ENCODE measurements around the gene RNF224. TPM values are rescaled to one million over a fixed set of nuclear protein-coding genes. Genes with fewer than 3 reads are reported as not detected.

Gene RNF224
- total RNA-seq, 1 experiment from 2014 or later = 0.30 TPM

DNA sequence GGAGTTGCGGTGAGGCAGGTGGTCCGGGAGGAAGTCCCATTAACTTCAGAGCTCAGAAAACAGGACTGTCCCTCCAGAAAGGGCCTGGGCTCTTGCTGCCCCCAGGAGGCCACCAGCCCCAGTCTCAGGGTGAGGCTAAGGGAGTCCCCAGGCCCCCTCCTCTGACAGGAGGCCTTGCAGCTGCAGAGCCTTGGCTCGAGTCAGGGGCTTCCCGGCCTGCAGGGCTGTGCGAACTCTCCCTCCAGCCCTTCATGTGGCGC is 20.5 kb downstream of the RNF224 start:
- ChIA-PET POLR2A (no interaction called here), CTCF (interaction anchor here (1.0 to 1.2 kb wide), 2 partner anchors 11 to 180 kb away, joined by 4 read pairs; no protein-coding TSS in a partner anchor), RAD21 (ENCODE audit: low non-redundant PET in 1 of 2, low total read pairs in 2 of 2, uncharacterized antibody in 2 of 2, unreplicated experiment in 2 of 2) (no interaction called here)
- no peak overlapping the region for H3K9ac ChIP-seq (ENCODE audit: low read length)
- H3K4me1 ChIP-seq (ENCODE audit: control insufficient read depth in 1 of 2, insufficient read depth in 2 of 2, low read length in 2 of 2) = peaks cover 5 to 23% of the 10 kb centered on the region in 2 experiments
- intact Hi-C loops (cut with micrococcal nuclease) = no loop called here
- H3K9me2 ChIP-seq (ENCODE audit: insufficient read depth) = no peaks in the 10 kb centered on the region
- ATAC-seq (no peak), DNase-seq (ENCODE audit: low read depth, low spot score) (no peak)
- H4K20me1 ChIP-seq (ENCODE audit: insufficient read depth) = peaks cover 10% of the 10 kb centered on the region; the same call in 1 of the 2 replicates
- H3K27me3 ChIP-seq (ENCODE audit: insufficient read depth, low read length) = no peaks in the 10 kb centered on the region
- no peak for TF ChIP-seq ELF1 (IDR thresholded peaks at IDR 0.05; ENCODE audit: borderline replicate concordance, low read depth)
- TF ChIP-seq CBX3 (IDR thresholded peaks at IDR 0.05; ENCODE audit: low read depth) = no peak
- TF ChIP-seq POLR2A (IDR thresholded peaks at IDR 0.05; ENCODE audit: borderline replicate concordance, extremely low read depth, insufficient read depth, insufficient read length) = no peak
- TF ChIP-seq EZH2 (IDR thresholded peaks at IDR 0.05) = no peak
- TF ChIP-seq ZFX (IDR thresholded peaks at IDR 0.05) = no peak
- no peak for TF ChIP-seq SRF (IDR thresholded peaks at IDR 0.05; ENCODE audit: low read depth)
- no peak for TF ChIP-seq JUND (IDR thresholded peaks at IDR 0.05)
- no peak for TF ChIP-seq SIN3A (IDR thresholded peaks at IDR 0.05; ENCODE audit: low read depth)
- no peak for TF ChIP-seq POLR2AphosphoS5 (IDR thresholded peaks at IDR 0.05; ENCODE audit: low read depth, low read length)
- no peak for TF ChIP-seq TCF7L2 (IDR thresholded peaks at IDR 0.05; ENCODE audit: borderline replicate concordance, extremely low read depth, insufficient read depth, insufficient read length)
- no peak for TF ChIP-seq SP1 (IDR thresholded peaks at IDR 0.05; ENCODE audit: low read depth)
- H3K27ac ChIP-seq (ENCODE audit: low read depth, low read length) = no peak overlapping the region
- H3K9me3 ChIP-seq (ENCODE audit: control insufficient read depth in 1 of 2, insufficient read depth in 1 of 2, low read depth in 1 of 2, low read length in 2 of 2) = no peaks in the 10 kb centered on the region
- peaks cover 2 to 9% of the 10 kb centered on the region in 2 experiments; a peak in 2 of 4 replicates for H3K36me3 ChIP-seq (ENCODE audit: control insufficient read depth in 1 of 2, insufficient read depth in 2 of 2, low read length in 2 of 2)
- no peak overlapping the region for H2AFZ ChIP-seq (ENCODE audit: low read depth, low read length, poor library complexity, severe bottlenecking)
- BruUV-seq (replicated peaks) = no TSS peak
- no peak overlapping the region for H3K4me3 ChIP-seq (replicated peaks in 1 of 2; ENCODE audit: low read depth in 1 of 2, low read length in 2 of 2)
- H3K4me2 ChIP-seq (ENCODE audit: low read length) = no peak overlapping the region
- H3K79me2 ChIP-seq (ENCODE audit: insufficient read depth, low read length) = peaks cover 11% of the 10 kb centered on the region

- Histone ChIP-seq H3K4me3 (replicated peaks in 1 of 2; ENCODE audit: low read depth in 1 of 2, low read length in 2 of 2) (no peak overlapping the region), H3K9me3 (ENCODE audit: control insufficient read depth in 1 of 2, insufficient read depth in 1 of 2, low read depth in 1 of 2, low read length in 2 of 2) (no peaks in the 10 kb centered on the region), H3K9ac (ENCODE audit: low read length) (no peak overlapping the region), H3K79me2 (ENCODE audit: insufficient read depth, low read length) (peaks cover 4% of the 10 kb centered on the region), H4K20me1 (ENCODE audit: insufficient read depth) (no peaks in the 10 kb centered on the region), H3K9me2 (ENCODE audit: insufficient read depth) (no peaks in the 10 kb centered on the region), H3K36me3 (ENCODE audit: control insufficient read depth in 1 of 2, insufficient read depth in 2 of 2, low read length in 2 of 2) (no peaks in the 10 kb centered on the region), H3K4me1 (ENCODE audit: control insufficient read depth in 1 of 2, insufficient read depth in 2 of 2, low read length in 2 of 2) (peaks cover 15 to 30% of the 10 kb centered on the region in 2 experiments), H3K27ac (ENCODE audit: low read depth, low read length) (no peak overlapping the region), H2AFZ (ENCODE audit: low read depth, low read length, poor library complexity, severe bottlenecking) (no peak overlapping the region), H3K27me3 (ENCODE audit: insufficient read depth, low read length) (no peaks in the 10 kb centered on the region), H3K4me2 (ENCODE audit: low read length) (no peak overlapping the region)
- CTCF ChIA-PET = interaction anchor here (1.1 kb wide), 1 partner anchor 14 kb away, joined by 4 read pairs; no protein-coding TSS in a partner anchor
- RAD21 ChIA-PET (ENCODE audit: low non-redundant PET in 1 of 2, low total read pairs in 2 of 2, uncharacterized antibody in 2 of 2, unreplicated experiment in 2 of 2) = no interaction called here
- BruUV-seq (replicated peaks) = no TSS peak
- POLR2A ChIA-PET = interaction anchor here (1.4 kb wide), 1 partner anchor 10 kb away, joined by 6 read pairs; the partner anchor contains the start of gene TUBB4B
- ATAC-seq (no peak), DNase-seq (ENCODE audit: low read depth, low spot score) (no peak)
- intact Hi-C loops (cut with micrococcal nuclease) = no loop called here
- TF ChIP-seq ATF3 (IDR thresholded peaks at IDR 0.05) (no peak), FOSL1 (IDR thresholded peaks at IDR 0.05; ENCODE audit: low read depth) (no peak), CEBPB (IDR thresholded peaks at IDR 0.05; ENCODE audit: low read depth) (no peak), TCF7L2 (IDR thresholded peaks at IDR 0.05; ENCODE audit: borderline replicate concordance, extremely low read depth, insufficient read depth, insufficient read length) (no peak), ZFX (IDR thresholded peaks at IDR 0.05) (no peak), SIN3A (IDR thresholded peaks at IDR 0.05; ENCODE audit: low read depth) (no peak), EGR1 (IDR thresholded peaks at IDR 0.05; ENCODE audit: low read depth) (no peak), RAD21 (IDR thresholded peaks at IDR 0.05; ENCODE audit: low read depth) (no peak), EZH2 (IDR thresholded peaks at IDR 0.05) (no peak), SP1 (IDR thresholded peaks at IDR 0.05; ENCODE audit: low read depth) (no peak), CBX3 (IDR thresholded peaks at IDR 0.05; ENCODE audit: low read depth) (no peak), YY1 (IDR thresholded peaks at IDR 0.05; ENCODE audit: extremely low read depth, insufficient replicate concordance, low read depth, low read length) (no peak)
- TF ChIP-seq, protein P1, sequence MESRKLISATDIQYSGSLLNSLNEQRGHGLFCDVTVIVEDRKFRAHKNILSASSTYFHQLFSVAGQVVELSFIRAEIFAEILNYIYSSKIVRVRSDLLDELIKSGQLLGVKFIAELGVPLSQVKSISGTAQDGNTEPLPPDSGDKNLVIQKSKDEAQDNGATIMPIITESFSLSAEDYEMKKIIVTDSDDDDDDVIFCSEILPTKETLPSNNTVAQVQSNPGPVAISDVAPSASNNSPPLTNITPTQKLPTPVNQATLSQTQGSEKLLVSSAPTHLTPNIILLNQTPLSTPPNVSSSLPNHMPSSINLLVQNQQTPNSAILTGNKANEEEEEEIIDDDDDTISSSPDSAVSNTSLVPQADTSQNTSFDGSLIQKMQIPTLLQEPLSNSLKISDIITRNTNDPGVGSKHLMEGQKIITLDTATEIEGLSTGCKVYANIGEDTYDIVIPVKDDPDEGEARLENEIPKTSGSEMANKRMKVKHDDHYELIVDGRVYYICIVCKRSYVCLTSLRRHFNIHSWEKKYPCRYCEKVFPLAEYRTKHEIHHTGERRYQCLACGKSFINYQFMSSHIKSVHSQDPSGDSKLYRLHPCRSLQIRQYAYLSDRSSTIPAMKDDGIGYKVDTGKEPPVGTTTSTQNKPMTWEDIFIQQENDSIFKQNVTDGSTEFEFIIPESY (IDR thresholded peaks at IDR 0.05; ENCODE audit: extremely low read depth, insufficient replicate concordance, low read length) = no peak
Measured at GRCh38 chr9:137250329-137251193, 23.3 kb downstream of the RNF224 start.

All from HCT116 (cell line).